ENCODE results near the gene TMCC1. TPM values are rescaled to one million over a fixed set of nuclear protein-coding genes. Genes with fewer than 3 reads are reported as not detected.
"Not testable (repeated sequence)": the region's sequence is repeated elsewhere in the genome, so short reads cannot be mapped to it uniquely, and the experiment has no call there.

TMCC1 gene
- total and polyA plus RNA-seq, 9 donors: 26.8 to 37.8 (median 30.9) TPM

GRCh38 chr3:129897026-129897425 lies 3.5 kb upstream of the TMCC1 start:
- DNase-seq: no peak
- H3K4me1 ChIP-seq (ENCODE audit: control insufficient read depth, insufficient read depth, low read length): peaks cover 12% of the 10 kb centered on the region
- no peak overlapping the region for H3K27ac ChIP-seq (ENCODE audit: low read length)
- H3K27me3 ChIP-seq (ENCODE audit: control insufficient read depth, insufficient read depth, low read length): no peaks in the 10 kb centered on the region
- no peak overlapping the region for H3K4me3 ChIP-seq (ENCODE audit: low read length)
- WGBS (ENCODE audit: insufficient coverage): 86% methylated on average over 1 of the region's 3 CpGs
- H3K36me3 ChIP-seq (ENCODE audit: control insufficient read depth, insufficient read depth, low read length): no peaks in the 10 kb centered on the region
- H3K9me3 ChIP-seq (replicated peaks; ENCODE audit: control insufficient read depth, low read depth, low read length): no peaks in the 10 kb centered on the region

GRCh38 chr3:129892857-129893580 lies 492 bp downstream of the TMCC1 start:
- DNase-seq: peak; percentile 87
- Histone ChIP-seq H3K27ac (ENCODE audit: low read length) (peak overlapping the region; percentile 98), H3K4me1 (ENCODE audit: control insufficient read depth, insufficient read depth, low read length) (peaks cover 24% of the 10 kb centered on the region), H3K36me3 (ENCODE audit: control insufficient read depth, insufficient read depth, low read length) (peaks cover 7% of the 10 kb centered on the region), H3K27me3 (ENCODE audit: control insufficient read depth, insufficient read depth, low read length) (no peaks in the 10 kb centered on the region), H3K4me3 (ENCODE audit: low read length) (peak overlapping the region; percentile 85), H3K9me3 (replicated peaks; ENCODE audit: control insufficient read depth, low read depth, low read length) (no peaks in the 10 kb centered on the region)
- under 1% methylated on average over 33 of the region's 62 CpGs for WGBS (ENCODE audit: insufficient coverage)

GRCh38 chr3:129892486-129892856 lies 1.0 kb downstream of the TMCC1 start:
- WGBS (ENCODE audit: insufficient coverage): 2% methylated on average over 6 of the region's 13 CpGs
- H3K4me1 ChIP-seq (ENCODE audit: control insufficient read depth, insufficient read depth, low read length): peaks cover 24% of the 10 kb centered on the region

GRCh38 chr3:129890891-129891290 lies 2.6 kb downstream of the TMCC1 start:
- H3K27ac ChIP-seq (ENCODE audit: low read length): peak overlapping the region; percentile 29
- no peaks in the 10 kb centered on the region for H3K27me3 ChIP-seq (ENCODE audit: control insufficient read depth, insufficient read depth, low read length)
- no peaks in the 10 kb centered on the region for H3K9me3 ChIP-seq (replicated peaks; ENCODE audit: control insufficient read depth, low read depth, low read length)
- H3K4me1 ChIP-seq (ENCODE audit: control insufficient read depth, insufficient read depth, low read length): peaks cover 24% of the 10 kb centered on the region
- no peak overlapping the region for H3K4me3 ChIP-seq (ENCODE audit: low read length)
- H3K36me3 ChIP-seq (ENCODE audit: control insufficient read depth, insufficient read depth, low read length): peaks cover 7% of the 10 kb centered on the region
- WGBS (ENCODE audit: insufficient coverage): 100% methylated on average over 1 of the region's 2 CpGs
- DNase-seq: no peak

More at GRCh38 chr3:129892486-129892856, 1.0 kb downstream of the TMCC1 start:
- Histone ChIP-seq H3K27ac (ENCODE audit: low read length) (peak overlapping the region; percentile 98), H3K36me3 (ENCODE audit: control insufficient read depth, insufficient read depth, low read length) (peaks cover 7% of the 10 kb centered on the region), H3K4me3 (ENCODE audit: low read length) (peak overlapping the region; percentile 85), H3K9me3 (replicated peaks; ENCODE audit: control insufficient read depth, low read depth, low read length) (no peaks in the 10 kb centered on the region), H3K27me3 (ENCODE audit: control insufficient read depth, insufficient read depth, low read length) (no peaks in the 10 kb centered on the region)
- no peak for DNase-seq

- no CpG with 5 or more reads among the region's 2 CpGs for WGBS (ENCODE audit: insufficient coverage)
- DNase-seq: peak; percentile 74
- H3K27ac ChIP-seq (ENCODE audit: low read length): peak overlapping the region; percentile 29
- H3K9me3 ChIP-seq (replicated peaks; ENCODE audit: control insufficient read depth, low read depth, low read length): no peaks in the 10 kb centered on the region
- peaks cover 7% of the 10 kb centered on the region for H3K36me3 ChIP-seq (ENCODE audit: control insufficient read depth, insufficient read depth, low read length)
- H3K4me3 ChIP-seq (ENCODE audit: low read length): no peak overlapping the region
- peaks cover 24% of the 10 kb centered on the region for H3K4me1 ChIP-seq (ENCODE audit: control insufficient read depth, insufficient read depth, low read length)
- no peaks in the 10 kb centered on the region for H3K27me3 ChIP-seq (ENCODE audit: control insufficient read depth, insufficient read depth, low read length)
These were observed 3.4 kb downstream of the TMCC1 start for GRCh38 chr3:129890125-129890524.

- no peaks in the 10 kb centered on the region for H3K9me3 ChIP-seq (replicated peaks; ENCODE audit: control insufficient read depth, low read depth, low read length)
- DNase-seq: no peak
- WGBS (ENCODE audit: insufficient coverage): no CpG with 5 or more reads among the region's 5 CpGs
These were observed 4.7 kb downstream of the TMCC1 start for GRCh38 chr3:129888771-129889170.

GRCh38 chr3:129881261-129881660 lies 12.2 kb downstream of the TMCC1 start:
- Histone ChIP-seq H3K27ac (ENCODE audit: low read length) (no peak overlapping the region), H3K4me3 (ENCODE audit: low read length) (no peak overlapping the region), H3K36me3 (ENCODE audit: control insufficient read depth, insufficient read depth, low read length) (peaks cover 15% of the 10 kb centered on the region), H3K9me3 (replicated peaks; ENCODE audit: control insufficient read depth, low read depth, low read length) (peaks cover 3% of the 10 kb centered on the region), H3K4me1 (ENCODE audit: control insufficient read depth, insufficient read depth, low read length) (no peaks in the 10 kb centered on the region), H3K27me3 (ENCODE audit: control insufficient read depth, insufficient read depth, low read length) (no peaks in the 10 kb centered on the region)
- WGBS (ENCODE audit: insufficient coverage): no CpG with 5 or more reads among the region's 2 CpGs
- DNase-seq: no peak

More at GRCh38 chr3:129888771-129889170, 4.7 kb downstream of the TMCC1 start:
- Histone ChIP-seq H3K4me1 (ENCODE audit: control insufficient read depth, insufficient read depth, low read length) (peaks cover 14% of the 10 kb centered on the region), H3K27ac (ENCODE audit: low read length) (no peak overlapping the region), H3K36me3 (ENCODE audit: control insufficient read depth, insufficient read depth, low read length) (peaks cover 7% of the 10 kb centered on the region), H3K4me3 (ENCODE audit: low read length) (no peak overlapping the region), H3K27me3 (ENCODE audit: control insufficient read depth, insufficient read depth, low read length) (no peaks in the 10 kb centered on the region)

GRCh38 chr3:129878355-129878754 lies 15.2 kb downstream of the TMCC1 start:
- Histone ChIP-seq H3K36me3 (ENCODE audit: control insufficient read depth, insufficient read depth, low read length) (peaks cover 20% of the 10 kb centered on the region), H3K27ac (ENCODE audit: low read length) (no peak overlapping the region), H3K4me3 (ENCODE audit: low read length) (no peak overlapping the region), H3K9me3 (replicated peaks; ENCODE audit: control insufficient read depth, low read depth, low read length) (peaks cover 3% of the 10 kb centered on the region), H3K27me3 (ENCODE audit: control insufficient read depth, insufficient read depth, low read length) (no peaks in the 10 kb centered on the region), H3K4me1 (ENCODE audit: control insufficient read depth, insufficient read depth, low read length) (no peaks in the 10 kb centered on the region)
- DNase-seq: no peak
- no CpG with 5 or more reads among the region's 1 CpG for WGBS (ENCODE audit: insufficient coverage)

- peaks cover 18% of the 10 kb centered on the region for H3K36me3 ChIP-seq (ENCODE audit: control insufficient read depth, insufficient read depth, low read length)
- WGBS (ENCODE audit: insufficient coverage): no CpG with 5 or more reads among the region's 2 CpGs
These were observed 19.0 kb downstream of the TMCC1 start for GRCh38 chr3:129874479-129874878.

GRCh38 chr3:129868912-129869311 lies 24.6 kb downstream of the TMCC1 start:
- Histone ChIP-seq H3K36me3 (ENCODE audit: control insufficient read depth, insufficient read depth, low read length) (peaks cover 13% of the 10 kb centered on the region), H3K9me3 (replicated peaks; ENCODE audit: control insufficient read depth, low read depth, low read length) (no peaks in the 10 kb centered on the region), H3K27ac (ENCODE audit: low read length) (no peak overlapping the region), H3K4me3 (ENCODE audit: low read length) (no peak overlapping the region), H3K4me1 (ENCODE audit: control insufficient read depth, insufficient read depth, low read length) (no peaks in the 10 kb centered on the region), H3K27me3 (ENCODE audit: control insufficient read depth, insufficient read depth, low read length) (no peaks in the 10 kb centered on the region)
- whole genome bisulfite sequencing (ENCODE audit: insufficient coverage): no CpG with 5 or more reads among the region's 2 CpGs
- DNase-seq: no peak

More at GRCh38 chr3:129874479-129874878, 19.0 kb downstream of the TMCC1 start:
- H3K27ac ChIP-seq (ENCODE audit: low read length); DNase-seq; H3K27me3 ChIP-seq (ENCODE audit: control insufficient read depth, insufficient read depth, low read length); H3K9me3 ChIP-seq (replicated peaks; ENCODE audit: control insufficient read depth, low read depth, low read length); H3K4me3 ChIP-seq (ENCODE audit: low read length); H3K4me1 ChIP-seq (ENCODE audit: control insufficient read depth, insufficient read depth, low read length): not testable (repeated sequence)
